B cell (primary cell): ENCODE results near the gene PRKAG2. TPM values are rescaled to one million over a fixed set of nuclear protein-coding genes. Genes with fewer than 3 reads are reported as not detected.

ENCODE experiments used
- ATAC-seq: fragments of 200-7000 bp; cut with Tn5 transposase; one replicate; pipeline ENCODE4 v1.10.0; 2021; ENCODE audit warnings: low read depth, mild to moderate bottlenecking, moderate number of reproducible peaks, moderate library complexity
- CTCF ChIA-PET: fragments of 350-600 bp; sonication (Branson Sonifier 250); formaldehyde crosslinking; loops from one replicate; lab custom pipeline; 2021; ENCODE audit warnings: antibody characterized with exemption, inconsistent platforms; lab: Charles Lee
- POLR2A ChIA-PET: fragments of 350-600 bp; sonication (Branson Sonifier 250); formaldehyde crosslinking; loops from one replicate; lab custom pipeline; 2021; ENCODE audit warnings: antibody characterized with exemption; lab: Charles Lee
- DNase-seq: peaks from one replicate; pipeline ENCODE4 v3.0.0; 2013
- H2AFZ ChIP-seq: 2 replicates; pipeline ENCODE4 v1.6.1; 2012; ENCODE audit warnings: mild to moderate bottlenecking, low read depth, low read length; ENCODE audit not compliant: insufficient read depth, poor library complexity, severe bottlenecking
- H3K27ac ChIP-seq, 2 donors: 1 replicate in 1 of 2; 2 replicates in 1 of 2; pipeline ENCODE4 v1.5.1; 2012 to 2013; ENCODE audit warnings: low read length in 2 of 2, mild to moderate bottlenecking in 2 of 2, moderate library complexity in 1 of 2
- H3K27me3 ChIP-seq, 4 experiments: fragments of 200-600 bp in 1 of 4; sonication (generic) in 1 of 4; replicated peaks in 1 of 4; 1 replicate in 2 of 4; 2 replicates in 2 of 4; pipeline versions ENCODE4 v1.6.1 to v1.7.0; 2013 to 2016; ENCODE audit warnings: low read length in 3 of 4, mild to moderate bottlenecking in 2 of 4, mixed read lengths in 1 of 4, moderate library complexity in 1 of 4; ENCODE audit not compliant: insufficient read depth in 4 of 4, control insufficient read depth in 3 of 4; ENCODE audit errors: control extremely low read depth in 1 of 4
- H3K36me3 ChIP-seq, 2 experiments: replicated peaks in 1 of 2; 1 replicate in 1 of 2; 2 replicates in 1 of 2; pipeline versions ENCODE4 v1.6.1 to v1.7.1; 2013; ENCODE audit warnings: low read length in 1 of 2; ENCODE audit not compliant: insufficient read depth in 2 of 2, control insufficient read depth in 1 of 2; ENCODE audit errors: control extremely low read depth in 1 of 2, extremely low read depth in 1 of 2
- H3K4me1 ChIP-seq, 2 donors: fragments of 200-600 bp in 1 of 2; sonication (generic) in 1 of 2; 1 replicate in 1 of 2; 2 replicates in 1 of 2; pipeline versions ENCODE4 v1.5.1 to v1.6.1; 2013 to 2017; ENCODE audit warnings: low read length in 2 of 2; ENCODE audit not compliant: control insufficient read depth in 2 of 2, insufficient read depth in 2 of 2
- H3K4me2 ChIP-seq: replicated peaks from 2 replicates; pipeline ENCODE3; 2012; ENCODE audit warnings: mild to moderate bottlenecking, low read depth, low read length; ENCODE audit not compliant: poor library complexity, severe bottlenecking
- H3K4me3 ChIP-seq, 5 experiments: fragments of 200-600 bp in 1 of 5; sonication (generic) in 1 of 5; 1 replicate in 3 of 5; 2 replicates in 2 of 5; pipeline versions ENCODE4 v1.5.1 to v1.7.0; 2011 to 2016; ENCODE audit warnings: low read length in 4 of 5, mild to moderate bottlenecking in 4 of 5, low read depth in 2 of 5, control low read depth in 1 of 5, moderate library complexity in 1 of 5; ENCODE audit not compliant: insufficient read depth in 1 of 5; ENCODE audit errors: control extremely low read depth in 1 of 5, extremely low read depth in 1 of 5
- H3K79me2 ChIP-seq: fragments of 200-600 bp; sonication (generic); one replicate; pipeline ENCODE4 v1.6.0; 2016; ENCODE audit warnings: low read length; ENCODE audit not compliant: control insufficient read depth, insufficient read depth
- H3K9ac ChIP-seq: fragments of 200-600 bp; sonication (generic); 2 replicates; pipeline ENCODE4 v1.6.1; 2017; ENCODE audit warnings: mild to moderate bottlenecking, low read length, moderate library complexity
- H3K9me3 ChIP-seq, 3 donors: one replicate each; pipeline versions ENCODE4 v1.6.1 to v1.7.1; 2013; ENCODE audit warnings: low read length in 2 of 3; ENCODE audit not compliant: control insufficient read depth in 2 of 3, insufficient read depth in 1 of 3; ENCODE audit errors: control extremely low read depth in 1 of 3
- H4K20me1 ChIP-seq: 2 replicates; pipeline ENCODE4 v1.6.0; 2012; ENCODE audit warnings: mild to moderate bottlenecking, low read length; ENCODE audit not compliant: insufficient read depth, control insufficient read depth, poor library complexity, severe bottlenecking
- H3K27ac Mint-ChIP-seq: one replicate; pipeline ENCODE4 v1.8.0; 2021; ENCODE audit warnings: mixed read lengths
- H3K27me3 Mint-ChIP-seq: one replicate; pipeline ENCODE4 v1.8.0; 2021; ENCODE audit warnings: mixed read lengths
- H3K4me1 Mint-ChIP-seq: one replicate; pipeline ENCODE4 v1.8.0; 2021; ENCODE audit warnings: mixed read lengths
- H3K4me3 Mint-ChIP-seq: one replicate; pipeline ENCODE4 v1.8.0; 2021; ENCODE audit warnings: mixed read lengths
- H3K9me3 Mint-ChIP-seq: one replicate; pipeline ENCODE4 v1.8.0; 2022; ENCODE audit warnings: mixed read lengths; ENCODE audit not compliant: insufficient read depth
- EZH2 ChIP-seq: IDR thresholded peaks from 2 replicates; pipeline ENCODE4 v1.6.1; 2012; ENCODE audit warnings: borderline replicate concordance, low read depth, mild to moderate bottlenecking, moderate library complexity, low read length; ENCODE audit not compliant: insufficient read depth, poor library complexity, severe bottlenecking
- WGBS: methylation state at CpG from one replicate; pipeline ENCODE4 v1.1.5; 2013; ENCODE audit warnings: missing lambda C conversion rate; ENCODE audit not compliant: insufficient coverage; 5-methylcytosine and 5-hydroxymethylcytosine counted together
- intact Hi-C: fragments of 100-400 bp; cut with micrococcal nuclease; formaldehyde crosslinking; loops from one replicate; pipeline ENCODE4 v1.10.0; 2022
- polyA plus RNA-seq: library from polyadenylated mRNA; depleted of rRNA; stranded (reverse); fragments of >200 nt; gene quantifications from 2 replicates; pipeline ENCODE4 v1.2.3, GENCODE V29; 2012
- total RNA-seq, 2 donors: library from RNA; stranded (reverse); fragments of 120-200 nt in 1 of 2; gene quantifications; 1 replicate in 1 of 2; 2 replicates in 1 of 2; pipeline versions ENCODE4 v1.2.3 to v1.2.4, GENCODE V29; 2013 to 2022
- TF ChIP-seq, protein P1 (sequence below): fragments of 200-600 bp; IDR thresholded peaks from one replicate; pipeline ENCODE4 v1.8.0; 2022; ENCODE audit warnings: antibody characterized with exemption, mild to moderate bottlenecking

PRKAG2 gene
- total and polyA plus RNA-seq, 2 donors (not counting 1 experiment from before 2014, with no cell fraction given): 22.1 to 56.3 TPM

- H3K9ac ChIP-seq: no peak overlapping the region
- peaks cover 24% of the 10 kb centered on the region for H3K27me3 Mint-ChIP-seq
These were observed 11.5 kb upstream of the PRKAG2 start for GRCh38 chr7:151888079-151889067.

More at GRCh38 chr7:151888079-151889067, 11.5 kb upstream of the PRKAG2 start:
- ChIA-PET CTCF (no interaction called here), POLR2A (no interaction called here)
- Histone ChIP-seq H2AFZ (no peak overlapping the region), H3K79me2 (no peaks in the 10 kb centered on the region), H3K4me3 (no peak overlapping the region), H4K20me1 (no peaks in the 10 kb centered on the region), H3K27me3 (peaks cover 0 to 2% (median 0%) of the 10 kb centered on the region in 4 experiments), H3K27ac (no peak overlapping the region), H3K36me3 (no peaks in the 10 kb centered on the region), H3K4me2 (no peak overlapping the region), H3K4me1 (no peaks in the 10 kb centered on the region), H3K9me3 (no peaks in the 10 kb centered on the region)
- 95% methylated on average over 18 of the region's 24 CpGs for WGBS
- no peak for ATAC-seq
- H3K9me3 Mint-ChIP-seq: no peaks in the 10 kb centered on the region
- no peak overlapping the region for H3K4me3 Mint-ChIP-seq
- peak overlapping the region; percentile 0 for H3K27ac Mint-ChIP-seq
- intact Hi-C loops: no loop called here
- no peak for TF ChIP-seq EZH2
- TF ChIP-seq, protein P1, sequence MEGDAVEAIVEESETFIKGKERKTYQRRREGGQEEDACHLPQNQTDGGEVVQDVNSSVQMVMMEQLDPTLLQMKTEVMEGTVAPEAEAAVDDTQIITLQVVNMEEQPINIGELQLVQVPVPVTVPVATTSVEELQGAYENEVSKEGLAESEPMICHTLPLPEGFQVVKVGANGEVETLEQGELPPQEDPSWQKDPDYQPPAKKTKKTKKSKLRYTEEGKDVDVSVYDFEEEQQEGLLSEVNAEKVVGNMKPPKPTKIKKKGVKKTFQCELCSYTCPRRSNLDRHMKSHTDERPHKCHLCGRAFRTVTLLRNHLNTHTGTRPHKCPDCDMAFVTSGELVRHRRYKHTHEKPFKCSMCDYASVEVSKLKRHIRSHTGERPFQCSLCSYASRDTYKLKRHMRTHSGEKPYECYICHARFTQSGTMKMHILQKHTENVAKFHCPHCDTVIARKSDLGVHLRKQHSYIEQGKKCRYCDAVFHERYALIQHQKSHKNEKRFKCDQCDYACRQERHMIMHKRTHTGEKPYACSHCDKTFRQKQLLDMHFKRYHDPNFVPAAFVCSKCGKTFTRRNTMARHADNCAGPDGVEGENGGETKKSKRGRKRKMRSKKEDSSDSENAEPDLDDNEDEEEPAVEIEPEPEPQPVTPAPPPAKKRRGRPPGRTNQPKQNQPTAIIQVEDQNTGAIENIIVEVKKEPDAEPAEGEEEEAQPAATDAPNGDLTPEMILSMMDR: no peak
- peaks cover 1% of the 10 kb centered on the region for H3K4me1 Mint-ChIP-seq
- DNase-seq: no peak
